Measurements from ENCODE around the gene IDI1. TPM values are rescaled to one million over a fixed set of nuclear protein-coding genes. Genes with fewer than 3 reads are reported as not detected.

IDI1 gene
- total RNA-seq, 1 experiment from 2014 or later, result 47.2 TPM

DNA sequence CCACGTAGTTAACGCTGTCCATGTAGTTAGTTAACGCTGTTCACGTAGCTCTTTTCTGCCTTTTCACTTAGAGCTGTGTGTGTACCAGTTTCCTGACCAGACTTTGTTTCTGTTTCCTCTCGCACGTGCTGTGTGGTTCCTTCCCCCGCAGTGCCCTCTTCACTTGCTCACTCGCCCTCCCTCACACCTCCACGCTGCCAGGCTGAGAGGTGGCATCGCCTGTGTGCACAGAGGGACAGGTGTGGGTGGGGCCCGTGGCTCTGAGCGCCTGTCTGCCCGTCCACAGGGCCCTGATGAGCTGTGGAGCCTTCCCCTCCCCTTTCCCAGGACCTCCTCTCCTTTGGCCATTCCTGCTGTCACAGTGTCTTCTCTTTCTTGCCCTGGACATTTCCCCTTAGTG, 37.9 kb upstream of the IDI1 start (continued):
- no peak for TF ChIP-seq ESRRA (CRISPR knock-in tag; IDR thresholded peaks at IDR 0.05; ENCODE audit: borderline replicate concordance)
- TF ChIP-seq, protein P1, sequence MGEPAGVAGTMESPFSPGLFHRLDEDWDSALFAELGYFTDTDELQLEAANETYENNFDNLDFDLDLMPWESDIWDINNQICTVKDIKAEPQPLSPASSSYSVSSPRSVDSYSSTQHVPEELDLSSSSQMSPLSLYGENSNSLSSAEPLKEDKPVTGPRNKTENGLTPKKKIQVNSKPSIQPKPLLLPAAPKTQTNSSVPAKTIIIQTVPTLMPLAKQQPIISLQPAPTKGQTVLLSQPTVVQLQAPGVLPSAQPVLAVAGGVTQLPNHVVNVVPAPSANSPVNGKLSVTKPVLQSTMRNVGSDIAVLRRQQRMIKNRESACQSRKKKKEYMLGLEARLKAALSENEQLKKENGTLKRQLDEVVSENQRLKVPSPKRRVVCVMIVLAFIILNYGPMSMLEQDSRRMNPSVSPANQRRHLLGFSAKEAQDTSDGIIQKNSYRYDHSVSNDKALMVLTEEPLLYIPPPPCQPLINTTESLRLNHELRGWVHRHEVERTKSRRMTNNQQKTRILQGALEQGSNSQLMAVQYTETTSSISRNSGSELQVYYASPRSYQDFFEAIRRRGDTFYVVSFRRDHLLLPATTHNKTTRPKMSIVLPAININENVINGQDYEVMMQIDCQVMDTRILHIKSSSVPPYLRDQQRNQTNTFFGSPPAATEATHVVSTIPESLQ (CRISPR knock-in tag; IDR thresholded peaks at IDR 0.05), result no peak

DNA sequence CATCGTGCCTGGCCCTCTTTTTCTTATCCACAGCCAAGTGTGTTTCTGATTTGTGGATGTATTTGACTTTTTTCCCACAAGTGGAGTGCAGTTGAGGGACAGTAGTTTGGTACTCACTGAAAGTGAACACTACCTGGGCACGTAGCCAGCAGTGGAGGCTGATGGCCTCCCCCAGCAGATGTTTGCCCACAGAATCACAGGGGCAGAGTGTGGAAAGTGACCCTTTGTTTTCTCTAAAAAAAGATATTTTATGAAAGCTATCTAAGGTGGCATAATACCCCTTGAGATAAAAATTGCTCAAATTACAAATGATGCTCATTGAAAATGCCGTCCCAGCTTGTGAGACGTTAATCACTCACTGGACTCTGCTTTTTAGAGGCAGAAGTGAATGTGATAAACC, 36.3 kb upstream of the IDI1 start:
- Mint-ChIP-seq H3K27me3 (ENCODE audit: low read depth) (no peaks in the 10 kb centered on the region), H3K4me1 (no peaks in the 10 kb centered on the region), H3K27ac (no peak overlapping the region), H3K4me3 (no peak overlapping the region), H3K9me3 (no peaks in the 10 kb centered on the region), H3K36me3 (peaks cover 43% of the 10 kb centered on the region)
- CTCF ChIA-PET, result no interaction called here
- ATAC-seq (no peak), DNase-seq (ENCODE audit: low spot score) (no peak)
- TF ChIP-seq ZNF512 (CRISPR knock-in tag; IDR thresholded peaks at IDR 0.05; ENCODE audit: borderline replicate concordance), result no peak
- POLR2A ChIA-PET, result no interaction called here

- ChIA-PET POLR2A (interaction anchor here (0.6 kb wide), 1 partner anchor 298 kb away, joined by 7 read pairs; no protein-coding TSS in a partner anchor), CTCF (no interaction called here)
- Mint-ChIP-seq H3K36me3 (peaks cover 47% of the 10 kb centered on the region), H3K4me3 (no peak overlapping the region), H3K27me3 (ENCODE audit: low read depth) (no peaks in the 10 kb centered on the region), H3K4me1 (no peaks in the 10 kb centered on the region), H3K27ac (no peak overlapping the region), H3K9me3 (no peaks in the 10 kb centered on the region)
- ATAC-seq (no peak), DNase-seq (ENCODE audit: low spot score) (no peak)
- TF ChIP-seq ETV6 (CRISPR knock-in tag; IDR thresholded peaks at IDR 0.05) (no peak), TP53 (CRISPR knock-in tag; IDR thresholded peaks at IDR 0.05) (no peak), FOXJ3 (CRISPR knock-in tag; IDR thresholded peaks at IDR 0.05; ENCODE audit: borderline replicate concordance) (no peak), CTCF (IDR thresholded peaks at IDR 0.05) (no peak), ZBTB21 (CRISPR knock-in tag; IDR thresholded peaks at IDR 0.05; ENCODE audit: borderline replicate concordance) (no peak), IRF2 (CRISPR knock-in tag; IDR thresholded peaks at IDR 0.05; ENCODE audit: borderline replicate concordance, low read depth) (no peak), ZNF671 (CRISPR knock-in tag; IDR thresholded peaks at IDR 0.05) (no peak), ZNF396 (CRISPR knock-in tag; IDR thresholded peaks at IDR 0.05; ENCODE audit: borderline replicate concordance) (no peak), ZSCAN18 (CRISPR knock-in tag; IDR thresholded peaks at IDR 0.05) (no peak), ZNF121 (CRISPR knock-in tag; IDR thresholded peaks at IDR 0.05) (no peak), JUN (CRISPR knock-in tag; IDR thresholded peaks at IDR 0.05) (no peak)
- TF ChIP-seq, protein P1 (CRISPR knock-in tag; IDR thresholded peaks at IDR 0.05), result no peak
- TF ChIP-seq, protein P2, sequence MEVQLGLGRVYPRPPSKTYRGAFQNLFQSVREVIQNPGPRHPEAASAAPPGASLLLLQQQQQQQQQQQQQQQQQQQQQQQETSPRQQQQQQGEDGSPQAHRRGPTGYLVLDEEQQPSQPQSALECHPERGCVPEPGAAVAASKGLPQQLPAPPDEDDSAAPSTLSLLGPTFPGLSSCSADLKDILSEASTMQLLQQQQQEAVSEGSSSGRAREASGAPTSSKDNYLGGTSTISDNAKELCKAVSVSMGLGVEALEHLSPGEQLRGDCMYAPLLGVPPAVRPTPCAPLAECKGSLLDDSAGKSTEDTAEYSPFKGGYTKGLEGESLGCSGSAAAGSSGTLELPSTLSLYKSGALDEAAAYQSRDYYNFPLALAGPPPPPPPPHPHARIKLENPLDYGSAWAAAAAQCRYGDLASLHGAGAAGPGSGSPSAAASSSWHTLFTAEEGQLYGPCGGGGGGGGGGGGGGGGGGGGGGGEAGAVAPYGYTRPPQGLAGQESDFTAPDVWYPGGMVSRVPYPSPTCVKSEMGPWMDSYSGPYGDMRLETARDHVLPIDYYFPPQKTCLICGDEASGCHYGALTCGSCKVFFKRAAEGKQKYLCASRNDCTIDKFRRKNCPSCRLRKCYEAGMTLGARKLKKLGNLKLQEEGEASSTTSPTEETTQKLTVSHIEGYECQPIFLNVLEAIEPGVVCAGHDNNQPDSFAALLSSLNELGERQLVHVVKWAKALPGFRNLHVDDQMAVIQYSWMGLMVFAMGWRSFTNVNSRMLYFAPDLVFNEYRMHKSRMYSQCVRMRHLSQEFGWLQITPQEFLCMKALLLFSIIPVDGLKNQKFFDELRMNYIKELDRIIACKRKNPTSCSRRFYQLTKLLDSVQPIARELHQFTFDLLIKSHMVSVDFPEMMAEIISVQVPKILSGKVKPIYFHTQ (CRISPR knock-in tag; IDR thresholded peaks at IDR 0.05), result no peak
Observed at GRCh38 chr10:1084011-1084950, 35.4 kb upstream of the IDI1 start.
